Stimulated activated CD8-positive, alpha-beta memory T cell treated with anti-CD3 and anti-CD28 coated beads, Interleukin-2, amount 100 ng/mL, for 48 hours (primary cell): ENCODE results near the gene VAPB.

Source experiments
- DNase-seq, 2 donors: peaks; one replicate each; pipeline ENCODE4 v3.0.0-alpha.2; 2020; ENCODE audit warnings: low read depth in 2 of 2

Gene VAPB

GRCh38 chr20:58435237-58435636 lies 46.2 kb downstream of the VAPB start:
- DNase-seq = no peak

GRCh38 chr20:58436868-58437645 lies 48.0 kb downstream of the VAPB start:
- DNase-seq = no peak

GRCh38 chr20:58438970-58439808 lies 50.2 kb downstream of the VAPB start:
- DNase-seq = no peak

- no peak for DNase-seq
Measured at GRCh38 chr20:58440021-58440767, 51.2 kb downstream of the VAPB start.

- DNase-seq = no peak
Measured at GRCh38 chr20:58441723-58442122, 52.7 kb downstream of the VAPB start.

GRCh38 chr20:58444746-58445255 lies 55.8 kb downstream of the VAPB start:
- DNase-seq = no peak

- DNase-seq = no peak
Measured at GRCh38 chr20:58446264-58446959, 57.4 kb downstream of the VAPB start.

GRCh38 chr20:58446960-58447265 lies 57.9 kb downstream of the VAPB start:
- no peak for DNase-seq

GRCh38 chr20:58447511-58448391 lies 58.7 kb downstream of the VAPB start:
- DNase-seq = peak in 1 of 2 donors; percentile 27

GRCh38 chr20:58448958-58449357 lies 59.9 kb downstream of the VAPB start:
- no peak for DNase-seq

GRCh38 chr20:58449681-58450221 lies 60.7 kb downstream of the VAPB start:
- no peak for DNase-seq

GRCh38 chr20:58450254-58450653 lies 61.2 kb downstream of the VAPB start:
- DNase-seq = no peak

GRCh38 chr20:58452667-58453255 lies 63.7 kb downstream of the VAPB start:
- DNase-seq = no peak

GRCh38 chr20:58453391-58453790 lies 64.4 kb downstream of the VAPB start:
- no peak for DNase-seq

GRCh38 chr20:58454460-58454859 lies 65.4 kb downstream of the VAPB start:
- DNase-seq = no peak

- DNase-seq = no peak
Measured at GRCh38 chr20:58457083-58457695, 68.2 kb downstream of the VAPB start.

- no peak for DNase-seq
Measured at GRCh38 chr20:58458342-58459057, 69.5 kb downstream of the VAPB start.

- DNase-seq = no peak
Measured at GRCh38 chr20:58459058-58459750, 70.2 kb downstream of the VAPB start.
